GM23338 (cell line): ENCODE results near the gene CD46.
"Not testable (repeated sequence)": the region's sequence is repeated elsewhere in the genome, so short reads cannot be mapped to it uniquely, and the experiment has no call there.

Experiments
- CTCF ChIP-seq, 2 experiments: fragments of 200-600 bp in 1 of 2; sonication (generic) in 1 of 2; conservative IDR thresholded peaks; 2 replicates each; pipeline versions ENCODE4 v1.5.1 to v1.6.1; 2016 to 2017; ENCODE audit warnings: antibody characterized with exemption in 2 of 2, low read depth in 2 of 2, mild to moderate bottlenecking in 2 of 2, moderate library complexity in 1 of 2
- EZH2 ChIP-seq: fragments of 200-600 bp; sonication (generic); IDR thresholded peaks from one replicate; pipeline ENCODE4 v1.8.0; 2017; ENCODE audit warnings: antibody characterized with exemption, mild to moderate bottlenecking, low read depth; ENCODE audit not compliant: unreplicated experiment
- JUNB ChIP-seq: IDR thresholded peaks from one replicate; pipeline ENCODE4 v1.6.1; 2016; ENCODE audit warnings: antibody characterized with exemption; ENCODE audit not compliant: unreplicated experiment
- POLR2AphosphoS5 ChIP-seq: IDR thresholded peaks from 2 replicates; pipeline ENCODE4 v1.6.1; 2016; ENCODE audit warnings: antibody characterized with exemption, low read depth
- REST ChIP-seq: IDR thresholded peaks from one replicate; pipeline ENCODE4 v1.6.1; 2018; ENCODE audit warnings: antibody characterized with exemption; ENCODE audit not compliant: unreplicated experiment

- TF ChIP-seq CTCF (conservative IDR thresholded peaks at IDR 0.05; ENCODE audit: low read depth in 2 of 2); EZH2; POLR2AphosphoS5; JUNB; REST: not testable (repeated sequence)
These were observed 43.9 kb upstream of the CD46 start for GRCh38 chr1:207708004-207708403.
